HPDE6-E6E7 (cell line): ENCODE data around the gene FMNL1.
"Not testable (repeated sequence)": the region's sequence is repeated elsewhere in the genome, so short reads cannot be mapped to it uniquely, and the experiment has no call there.

ENCODE experiments used
- DNase-seq: peaks from one replicate; pipeline ENCODE4 v3.0.0; 2011; ENCODE audit warnings: missing footprints; ENCODE audit errors: extremely low spot score

FMNL1 gene, protein sequence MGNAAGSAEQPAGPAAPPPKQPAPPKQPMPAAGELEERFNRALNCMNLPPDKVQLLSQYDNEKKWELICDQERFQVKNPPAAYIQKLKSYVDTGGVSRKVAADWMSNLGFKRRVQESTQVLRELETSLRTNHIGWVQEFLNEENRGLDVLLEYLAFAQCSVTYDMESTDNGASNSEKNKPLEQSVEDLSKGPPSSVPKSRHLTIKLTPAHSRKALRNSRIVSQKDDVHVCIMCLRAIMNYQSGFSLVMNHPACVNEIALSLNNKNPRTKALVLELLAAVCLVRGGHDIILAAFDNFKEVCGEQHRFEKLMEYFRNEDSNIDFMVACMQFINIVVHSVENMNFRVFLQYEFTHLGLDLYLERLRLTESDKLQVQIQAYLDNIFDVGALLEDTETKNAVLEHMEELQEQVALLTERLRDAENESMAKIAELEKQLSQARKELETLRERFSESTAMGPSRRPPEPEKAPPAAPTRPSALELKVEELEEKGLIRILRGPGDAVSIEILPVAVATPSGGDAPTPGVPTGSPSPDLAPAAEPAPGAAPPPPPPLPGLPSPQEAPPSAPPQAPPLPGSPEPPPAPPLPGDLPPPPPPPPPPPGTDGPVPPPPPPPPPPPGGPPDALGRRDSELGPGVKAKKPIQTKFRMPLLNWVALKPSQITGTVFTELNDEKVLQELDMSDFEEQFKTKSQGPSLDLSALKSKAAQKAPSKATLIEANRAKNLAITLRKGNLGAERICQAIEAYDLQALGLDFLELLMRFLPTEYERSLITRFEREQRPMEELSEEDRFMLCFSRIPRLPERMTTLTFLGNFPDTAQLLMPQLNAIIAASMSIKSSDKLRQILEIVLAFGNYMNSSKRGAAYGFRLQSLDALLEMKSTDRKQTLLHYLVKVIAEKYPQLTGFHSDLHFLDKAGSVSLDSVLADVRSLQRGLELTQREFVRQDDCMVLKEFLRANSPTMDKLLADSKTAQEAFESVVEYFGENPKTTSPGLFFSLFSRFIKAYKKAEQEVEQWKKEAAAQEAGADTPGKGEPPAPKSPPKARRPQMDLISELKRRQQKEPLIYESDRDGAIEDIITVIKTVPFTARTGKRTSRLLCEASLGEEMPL

DNA sequence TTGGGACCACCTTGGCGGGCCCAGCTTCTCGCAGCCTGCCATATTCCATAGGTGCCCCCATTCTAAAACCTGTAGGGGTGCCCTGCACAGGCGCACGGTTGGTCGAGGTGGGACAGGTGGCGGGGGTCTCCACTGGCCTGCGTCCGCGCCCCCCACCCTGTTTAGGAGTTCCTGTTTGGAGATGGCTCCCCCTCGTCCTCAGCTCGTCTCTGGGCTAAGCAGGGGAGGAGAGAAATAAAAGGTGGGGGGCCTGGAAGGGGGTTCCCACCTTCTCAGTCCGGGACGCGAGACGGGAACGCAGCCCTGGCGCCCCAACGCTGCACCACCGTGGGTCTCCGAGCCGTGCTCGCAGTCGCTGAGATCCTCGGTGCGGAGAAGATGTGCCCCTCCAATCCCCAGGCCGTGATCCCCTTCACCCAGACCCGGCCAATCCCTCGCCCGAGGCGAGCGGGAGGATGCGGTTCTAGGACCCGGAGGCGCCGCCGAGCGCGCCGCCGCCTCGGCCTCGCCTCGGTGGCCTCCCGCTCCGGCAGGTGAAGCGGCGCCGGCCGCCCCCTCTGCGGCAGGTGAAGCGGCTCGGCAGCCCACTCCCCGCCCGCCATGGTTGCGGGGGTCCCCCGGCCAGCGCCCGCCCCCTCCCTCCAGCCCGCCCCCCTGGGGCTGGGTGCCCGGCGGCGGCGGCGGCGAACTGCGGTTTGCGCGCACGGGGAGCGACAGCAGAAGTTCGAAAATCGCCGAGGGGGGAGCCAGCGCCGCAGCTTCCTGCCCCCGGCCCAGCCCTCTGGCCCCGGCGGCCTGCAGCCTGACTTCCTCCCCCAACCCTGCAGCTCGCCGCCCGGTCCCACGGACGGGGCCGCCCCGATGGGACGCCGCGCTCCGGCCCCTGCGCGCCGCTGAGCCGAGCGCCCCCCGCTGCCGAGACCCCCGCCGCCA, at the start of gene FMNL1:
TSS of gene FMNL1 (plus strand) at position 805 of the 933 bp plus-strand sequence. CDS start 240 bp downstream, outside the sequence.
- no peak for DNase-seq

DNA sequence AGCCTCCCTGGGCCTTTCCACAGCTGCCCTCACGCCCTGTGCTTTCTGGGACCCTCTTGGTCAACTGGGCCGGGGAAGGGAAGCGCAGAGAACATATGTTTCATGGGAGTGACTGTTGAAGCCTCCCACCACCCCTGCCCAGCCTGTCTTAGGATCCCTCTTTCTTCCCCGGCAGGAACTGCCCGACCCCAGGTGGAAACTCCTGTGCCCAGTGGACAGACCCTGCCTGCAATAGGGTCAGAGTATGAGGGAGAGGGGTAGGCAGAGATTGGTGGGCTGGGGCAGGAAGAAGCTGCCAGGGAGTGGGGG, 49.5 kb upstream of the FMNL1 start:
- no peak for DNase-seq

DNA sequence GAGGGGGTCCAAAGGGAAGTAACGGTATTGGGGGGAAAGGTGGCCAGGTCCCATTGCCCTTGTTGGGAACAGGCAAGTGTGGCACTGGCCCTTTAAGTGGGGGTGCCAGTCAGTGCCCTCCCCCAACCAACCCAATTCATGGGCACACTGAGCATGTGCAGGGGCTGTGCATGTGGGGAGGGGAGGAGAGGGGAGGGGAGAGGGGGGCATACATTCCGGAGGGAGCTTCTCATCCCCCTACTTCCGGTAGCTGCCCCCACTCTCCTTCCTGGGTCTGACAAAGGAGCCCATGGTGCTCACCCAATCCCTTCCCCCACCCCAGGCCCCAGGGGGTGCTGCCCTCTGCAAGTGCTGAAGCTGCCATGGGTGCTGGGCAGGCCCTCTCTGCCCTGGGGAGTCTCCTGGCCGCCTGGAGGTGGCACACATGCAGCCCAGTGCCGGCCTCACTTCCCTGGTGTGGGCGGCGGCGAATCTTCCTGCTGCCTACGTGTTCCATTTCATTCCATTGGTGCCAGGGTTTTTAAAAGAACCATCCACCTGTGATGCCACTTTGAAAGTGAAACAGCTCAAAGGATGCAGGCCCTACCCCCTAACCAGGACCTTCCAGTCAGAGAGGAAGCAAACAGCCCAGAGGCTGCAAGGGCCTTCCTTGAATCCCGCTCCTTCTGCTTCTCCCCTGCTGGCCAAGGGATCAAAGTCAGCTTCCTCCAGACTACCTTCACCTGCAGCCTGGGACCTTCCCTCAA, 49.0 kb upstream of the FMNL1 start:
- peak; percentile 71 for DNase-seq

DNA sequence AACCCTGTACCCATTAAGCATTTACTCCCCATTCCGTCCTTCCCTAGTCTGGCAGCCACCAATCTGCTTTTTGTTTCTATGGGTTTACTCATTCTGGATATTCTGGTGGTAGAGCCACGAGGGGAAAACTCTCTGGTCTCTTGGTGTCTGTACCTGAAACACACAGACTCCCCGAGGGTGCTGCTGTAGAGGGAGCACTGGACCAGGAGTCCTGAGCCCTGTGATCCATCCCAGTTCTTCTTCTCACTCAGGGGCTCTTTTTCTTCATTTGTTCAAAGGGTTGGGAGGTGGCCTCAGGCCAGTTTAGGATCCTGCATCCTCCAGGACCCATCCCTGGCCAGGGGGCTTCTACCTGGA, 45.9 kb upstream of the FMNL1 start:
- no peak for DNase-seq

DNA sequence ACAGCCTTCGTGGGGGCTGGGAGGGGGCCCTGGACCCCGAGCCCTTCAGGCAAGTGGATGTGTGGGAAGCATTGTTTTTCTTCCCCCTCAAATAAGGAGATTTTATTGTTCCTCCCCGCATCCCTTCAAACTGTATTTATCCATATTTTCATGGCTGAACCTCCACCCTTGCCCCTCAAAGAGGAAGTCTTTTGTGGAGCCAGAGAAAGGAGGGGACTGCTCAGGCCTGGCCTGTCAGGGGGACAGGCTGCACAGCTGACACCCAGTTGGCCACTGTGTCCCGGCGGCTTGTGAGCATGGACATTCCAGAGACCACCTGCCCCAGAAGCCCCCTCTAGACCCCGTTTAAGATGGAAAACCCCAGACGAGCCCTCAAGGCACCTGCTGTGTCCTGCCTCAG, 44.1 kb upstream of the FMNL1 start:
- no peak for DNase-seq

DNA sequence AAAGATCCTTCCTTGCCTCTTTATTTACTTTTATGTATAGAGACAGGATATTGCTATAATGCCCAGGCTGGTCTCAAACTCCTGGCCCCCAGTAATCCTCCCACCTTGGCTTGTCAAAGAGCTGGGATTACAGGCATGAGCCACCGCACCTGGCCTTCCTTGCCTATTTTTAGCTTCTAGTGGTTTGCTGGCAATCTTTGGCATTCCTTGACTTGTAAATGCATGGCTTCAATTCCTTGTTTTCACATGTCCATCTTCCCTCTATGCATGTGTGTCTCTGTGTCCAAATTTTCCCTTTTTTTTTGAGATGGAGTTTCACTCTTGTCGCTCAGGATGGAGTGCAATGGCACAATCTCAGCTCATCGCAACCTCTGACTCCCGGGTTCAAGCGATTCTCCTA, 37.5 kb upstream of the FMNL1 start:
- DNase-seq: no peak

DNA sequence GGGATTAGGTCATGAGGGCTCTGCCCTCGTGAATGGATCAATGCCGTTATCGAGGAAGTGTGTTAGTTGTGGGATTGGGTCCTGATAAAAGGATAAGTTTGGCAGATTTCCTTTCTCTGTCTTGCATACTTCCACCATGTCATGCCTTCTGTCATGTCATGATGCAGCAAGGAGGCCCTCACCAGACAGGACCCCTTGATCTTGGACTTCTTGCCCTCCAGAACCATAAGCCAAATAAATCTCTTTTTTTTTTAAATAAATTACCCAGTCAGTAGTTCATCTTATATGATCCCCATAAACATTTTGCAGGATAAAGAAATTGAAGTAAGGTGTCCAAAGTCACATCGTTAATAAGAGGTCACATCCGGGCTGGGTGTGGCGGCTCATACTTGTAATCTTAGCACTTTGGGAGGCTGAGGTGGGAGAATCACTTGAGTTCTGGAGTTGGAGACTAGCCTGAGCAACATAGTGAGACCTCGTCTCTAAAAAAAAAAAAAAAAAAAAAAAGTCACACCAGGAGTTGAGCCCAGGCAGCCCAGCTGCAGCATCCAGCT, 34.8 kb upstream of the FMNL1 start:
- DNase-seq: no peak

DNA sequence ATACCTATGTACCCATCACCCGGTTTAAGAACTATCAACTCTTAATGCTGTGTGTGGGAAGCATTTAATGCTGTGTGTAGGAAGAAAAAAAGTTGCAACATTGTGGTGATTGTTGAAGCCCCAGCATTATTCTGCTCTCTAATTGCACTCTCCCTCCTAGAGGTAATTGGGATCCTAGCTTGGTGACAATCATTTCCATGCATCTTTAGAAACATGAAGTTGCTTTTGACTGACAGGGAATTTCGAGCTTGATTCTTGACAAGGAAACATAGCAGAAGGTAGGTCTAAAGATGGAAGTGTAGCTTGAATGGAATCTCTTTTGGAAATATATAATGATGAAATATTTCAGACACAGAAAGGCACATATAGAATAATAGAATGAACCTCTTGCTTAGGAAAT, 32.7 kb upstream of the FMNL1 start:
- DNase-seq: no peak

DNA sequence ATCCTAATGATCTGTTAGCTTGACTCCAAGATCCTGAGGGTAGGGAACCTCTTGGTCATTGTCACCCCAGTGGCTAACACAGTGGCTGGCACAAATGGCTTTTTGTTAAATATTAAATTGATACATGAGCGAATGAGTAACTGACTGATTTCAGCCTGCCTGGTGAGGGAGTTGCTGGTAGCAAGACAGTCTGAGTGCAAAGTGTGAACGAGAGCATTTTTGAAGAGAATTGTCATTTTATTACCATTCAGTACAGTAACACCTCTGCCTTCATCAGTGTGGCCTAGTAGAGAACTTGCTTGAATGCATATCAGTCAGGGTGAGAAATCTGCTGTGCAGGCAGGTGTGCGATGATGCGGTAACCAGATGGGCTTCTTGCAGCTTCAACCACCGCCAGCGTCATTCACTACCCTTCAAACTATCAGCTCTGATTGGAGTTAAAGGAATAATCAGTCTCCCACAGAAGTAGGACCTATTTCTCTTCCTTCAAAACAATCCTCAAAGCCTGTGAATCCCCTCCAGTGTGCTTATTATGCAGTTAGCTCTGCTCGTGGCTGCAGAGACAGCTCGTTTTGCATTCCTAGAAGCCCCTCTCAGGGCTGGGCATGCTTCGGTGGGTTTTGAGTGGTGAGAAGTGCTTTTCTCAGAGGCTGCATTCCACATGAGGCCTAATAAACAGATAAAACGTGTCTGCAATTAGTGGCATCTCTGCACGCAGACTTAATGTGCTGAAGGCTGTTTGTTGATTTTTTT, 31.0 kb upstream of the FMNL1 start:
- DNase-seq: no peak

DNA sequence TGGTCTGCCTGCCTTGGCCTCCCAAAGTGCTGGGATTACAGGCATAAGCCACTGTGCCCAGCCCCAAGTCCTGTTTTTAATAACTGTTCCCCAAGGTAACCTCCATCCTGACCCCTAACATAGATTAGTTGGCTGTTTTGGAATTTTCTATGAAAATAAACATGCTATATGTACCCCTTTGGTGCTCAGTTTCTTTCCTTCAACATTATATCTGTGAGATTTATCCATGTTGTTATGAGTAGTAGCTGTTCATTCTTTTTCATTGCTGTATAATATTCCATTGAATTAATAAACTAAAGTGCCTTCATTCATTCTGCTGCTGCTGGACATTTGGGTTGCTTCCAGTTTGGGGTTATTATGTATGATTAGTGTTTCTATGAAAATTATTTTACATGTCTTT, 26.3 kb upstream of the FMNL1 start:
- DNase-seq: no peak

DNA sequence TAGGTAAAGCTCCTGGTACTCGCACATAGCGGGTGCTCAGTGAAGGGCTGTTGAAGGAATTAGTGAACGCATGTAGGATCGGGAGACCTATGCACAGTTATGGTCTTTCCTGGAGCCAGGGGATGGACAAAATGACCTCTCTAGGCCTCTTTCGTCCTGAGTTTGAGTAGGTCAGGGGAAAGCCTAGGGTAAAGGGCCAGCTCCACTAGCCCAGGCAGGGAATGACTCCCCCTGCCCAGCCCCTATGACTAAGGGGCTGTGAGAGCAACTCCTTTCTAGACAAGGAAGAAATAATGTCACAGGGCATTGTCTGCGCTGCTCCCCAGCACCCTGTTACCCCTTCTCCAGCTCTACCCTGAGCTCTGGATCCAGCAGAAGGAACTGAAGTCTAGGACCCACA, 24.6 kb upstream of the FMNL1 start:
- no peak for DNase-seq

DNA sequence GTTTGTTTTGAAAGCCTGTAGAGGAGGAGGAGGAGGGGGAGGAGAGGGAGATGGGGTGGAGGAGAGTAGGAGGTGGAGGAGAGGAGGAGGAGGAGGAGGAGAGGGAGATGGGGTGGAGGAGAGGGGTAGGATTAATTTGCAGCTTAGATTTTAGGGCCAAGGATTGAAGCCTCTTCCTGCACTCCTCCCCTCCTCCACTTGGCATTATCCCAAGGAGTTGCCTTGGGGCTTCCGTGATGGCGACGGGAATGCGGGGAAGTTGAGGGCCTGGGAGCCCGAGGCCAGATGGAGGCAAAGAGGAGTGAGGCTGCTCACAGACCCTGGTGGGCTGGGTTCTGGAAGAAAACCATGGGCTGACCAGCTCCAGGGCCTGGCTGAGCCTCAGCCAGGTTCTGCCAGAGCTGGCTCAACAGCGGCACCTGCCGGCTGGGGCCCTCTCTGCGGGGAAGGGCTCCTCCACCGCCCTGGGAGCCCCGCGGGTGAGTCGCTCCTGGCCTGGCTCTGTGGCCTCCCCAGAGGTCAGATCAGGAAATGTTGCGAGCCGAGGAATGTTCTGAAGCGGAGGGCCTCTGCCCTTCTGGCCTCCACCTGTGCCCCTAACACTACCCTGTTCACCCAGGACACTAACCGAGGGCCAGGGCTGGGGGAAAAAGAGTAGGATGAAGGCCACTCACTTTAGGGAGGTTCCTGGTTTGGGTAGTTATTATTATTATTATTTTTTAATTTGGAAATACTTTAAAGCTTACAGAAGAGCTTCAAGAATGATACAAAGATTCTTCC, 23.9 kb upstream of the FMNL1 start:
- peak; percentile 93 for DNase-seq

DNA sequence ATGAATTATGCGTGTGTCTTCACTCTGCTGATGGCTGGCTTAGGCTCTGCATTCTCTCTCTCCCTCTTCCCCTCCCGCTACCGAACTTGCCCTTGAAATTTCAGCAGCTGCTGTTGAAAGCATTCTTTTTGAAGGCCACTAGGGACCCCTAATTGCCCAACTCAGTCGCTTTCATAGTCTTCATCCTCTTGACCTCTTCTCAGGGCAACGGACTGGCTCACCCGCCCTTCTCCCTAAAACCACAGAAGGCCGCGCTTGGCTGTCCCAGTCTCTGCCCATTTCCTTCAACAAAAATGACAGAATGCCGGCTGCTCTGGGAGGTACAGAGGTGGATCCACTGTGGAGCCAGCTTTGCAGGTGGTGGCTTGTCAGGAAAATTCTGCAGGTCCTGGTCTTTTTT, 21.0 kb upstream of the FMNL1 start:
- no peak for DNase-seq

DNA sequence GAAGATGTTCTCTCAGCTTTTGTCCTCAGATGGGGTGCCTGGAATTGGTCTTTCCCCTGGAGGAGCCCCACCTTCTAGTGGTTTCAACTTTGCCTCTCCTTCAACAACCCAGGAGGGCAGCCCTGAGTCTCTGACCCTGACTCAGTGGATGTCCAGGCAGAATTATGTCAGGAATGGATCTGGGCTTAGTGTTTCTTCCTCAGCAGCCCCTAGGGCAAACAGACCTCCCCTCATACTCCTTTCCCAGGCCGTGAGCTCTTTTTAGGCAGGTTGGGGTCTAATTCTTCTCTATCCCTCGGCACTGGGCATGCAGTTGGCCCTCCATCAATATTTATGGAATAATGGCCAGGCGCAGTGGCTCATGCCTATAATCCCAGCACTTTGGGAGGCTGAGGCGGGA, 20.2 kb upstream of the FMNL1 start:
- DNase-seq: no peak

DNA sequence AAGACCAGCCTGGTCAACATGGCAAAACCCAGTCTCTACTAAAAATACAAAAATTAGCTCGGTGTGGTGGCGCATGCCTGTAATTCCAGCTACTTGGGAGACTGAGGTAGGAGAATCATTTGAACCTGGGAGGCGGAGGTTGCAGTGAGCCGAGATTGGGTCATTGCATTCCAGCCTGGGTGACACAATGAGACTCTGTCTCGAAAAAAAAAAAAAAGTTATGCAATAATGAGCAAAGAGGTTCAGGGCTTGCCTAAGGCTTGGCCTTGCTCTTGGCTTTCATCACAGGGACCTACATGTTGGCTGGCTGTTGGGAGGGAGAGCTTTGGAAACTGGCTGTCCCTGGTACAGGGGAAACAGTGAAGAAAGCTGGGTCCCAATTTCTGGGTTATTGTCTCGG, 19.8 kb upstream of the FMNL1 start:
- DNase-seq: not testable (repeated sequence)

DNA sequence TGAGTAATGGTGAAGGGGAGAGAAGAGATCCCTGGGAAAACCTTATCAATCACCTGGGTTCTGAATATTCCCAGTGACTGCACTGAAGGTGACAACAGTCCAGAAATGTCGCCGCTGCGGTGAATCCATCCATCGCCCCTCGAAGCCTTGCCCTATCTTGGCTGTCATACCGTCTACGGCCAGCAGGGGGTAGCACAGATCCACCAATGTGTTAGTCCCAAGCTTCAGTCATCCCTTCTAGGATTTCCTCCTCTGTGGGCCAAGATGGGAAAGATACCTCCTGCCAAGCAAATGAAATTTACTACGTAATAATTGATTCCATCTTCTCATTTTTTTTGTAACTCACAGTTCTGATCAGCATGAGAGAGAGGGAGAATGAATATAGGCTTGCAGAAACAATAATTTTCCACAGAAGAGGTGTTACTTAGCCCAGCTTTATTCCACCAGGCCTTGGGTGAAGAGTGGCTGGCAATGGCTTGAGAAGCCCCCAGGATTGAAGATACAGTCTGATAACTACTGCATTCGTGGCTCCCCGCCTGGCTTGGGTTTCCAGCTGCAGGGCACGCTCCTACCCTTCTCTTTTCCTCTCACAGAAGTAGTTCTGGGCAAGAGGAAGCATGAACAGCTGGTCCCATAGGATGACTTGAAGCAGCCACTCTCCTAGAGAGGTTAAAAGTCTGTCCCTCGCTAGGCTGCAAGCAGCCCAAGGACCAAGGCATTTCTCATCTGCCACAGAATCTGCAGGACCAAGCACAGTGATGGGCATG, 2.6 kb upstream of the FMNL1 start:
- peak; percentile 62 for DNase-seq

DNA sequence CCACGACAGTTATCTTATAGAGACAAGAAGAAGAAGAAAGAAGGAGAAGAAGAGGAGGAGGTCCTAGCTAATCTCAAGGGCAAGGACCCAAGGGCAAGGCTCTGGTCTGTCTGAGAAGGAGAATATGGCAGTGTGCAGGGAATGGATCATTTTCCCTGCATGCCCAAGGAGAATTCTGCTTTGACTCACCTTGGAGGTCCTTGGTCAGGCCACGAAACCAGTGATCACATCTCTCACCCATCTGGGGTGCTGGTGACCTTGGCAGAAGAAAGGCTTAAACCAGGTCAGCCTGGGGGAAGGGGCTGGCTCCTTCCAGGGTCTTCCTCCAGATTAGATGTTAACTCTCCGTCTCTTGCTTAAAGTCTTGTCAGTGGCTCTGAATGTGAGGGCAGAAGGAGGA, 1.6 kb upstream of the FMNL1 start:
- DNase-seq: no peak

DNA sequence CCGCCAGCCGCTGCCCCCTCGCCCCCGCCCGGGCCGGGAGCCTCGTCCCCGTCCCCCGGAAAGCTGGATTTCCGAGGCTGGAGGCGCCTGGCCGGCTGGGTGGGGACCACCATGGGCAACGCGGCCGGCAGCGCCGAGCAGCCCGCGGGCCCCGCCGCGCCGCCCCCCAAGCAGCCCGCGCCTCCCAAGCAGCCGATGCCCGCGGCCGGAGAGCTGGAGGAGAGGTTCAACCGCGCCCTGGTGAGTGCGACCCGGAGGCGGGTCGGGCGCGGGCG, 266 bp downstream of the FMNL1 start:
- no peak for DNase-seq
